ENCODE measurements around the gene F8.
"Not testable (repeated sequence)": the region's sequence is repeated elsewhere in the genome, so short reads cannot be mapped to it uniquely, and the experiment has no call there.

Gene F8

GRCh38 chrX:154986826-154987575 lies 35.5 kb downstream of the F8 start:
- no peak for DNase-seq (ENCODE audit: low read depth)

DNA sequence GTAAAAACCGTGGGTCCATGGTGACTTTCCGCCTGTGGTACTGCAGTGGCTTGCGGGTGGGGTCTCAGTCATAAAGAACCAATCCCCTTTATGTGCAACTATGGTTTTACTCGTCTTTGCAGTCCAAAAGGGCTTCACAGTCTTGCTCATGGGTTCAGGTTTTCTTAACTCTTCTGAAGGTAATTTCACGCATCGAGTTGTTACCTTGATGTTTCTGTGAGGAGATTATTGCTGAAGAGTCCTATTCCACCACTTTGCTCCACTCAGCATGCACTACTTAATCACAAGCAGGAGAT lies 41.5 kb downstream of the F8 start:
- no peak for DNase-seq (ENCODE audit: low read depth)

GRCh38 chrX:154980330-154981115 lies 42.0 kb downstream of the F8 start:
- DNase-seq (ENCODE audit: low read depth), result peak; percentile 17

GRCh38 chrX:154979629-154980028 lies 42.9 kb downstream of the F8 start:
- no peak for DNase-seq (ENCODE audit: low read depth)

- DNase-seq (ENCODE audit: low read depth), result no peak
Observed at GRCh38 chrX:154968353-154968752, 54.2 kb downstream of the F8 start.

- DNase-seq (ENCODE audit: low read depth), result no peak
Observed at GRCh38 chrX:154967603-154968002, 54.9 kb downstream of the F8 start.

GRCh38 chrX:154961947-154962346 lies 60.6 kb downstream of the F8 start:
- DNase-seq (ENCODE audit: low read depth), result no peak

GRCh38 chrX:154955799-154956198 lies 66.7 kb downstream of the F8 start:
- DNase-seq (ENCODE audit: low read depth), result not testable (repeated sequence)

DNA sequence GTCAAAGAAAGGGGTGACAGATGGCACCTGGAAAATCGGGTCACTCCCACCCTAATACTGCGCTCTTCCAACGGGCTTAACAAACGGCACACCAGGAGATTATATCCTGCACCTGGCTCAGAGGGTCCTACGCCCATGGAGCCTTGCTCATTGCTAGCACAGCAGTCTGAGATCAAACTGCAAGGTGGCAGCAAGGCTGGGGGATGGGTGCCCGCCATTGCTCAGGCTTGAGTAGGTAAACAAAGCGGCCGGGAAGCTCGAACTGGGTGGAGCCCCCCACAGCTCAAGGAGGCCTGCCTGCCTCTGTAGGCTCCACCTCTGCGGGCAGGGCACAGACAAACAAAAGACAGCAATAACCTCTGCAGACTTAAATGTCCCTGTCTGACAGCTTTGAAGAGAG lies 83.3 kb downstream of the F8 start:
- DNase-seq (ENCODE audit: low read depth), result not testable (repeated sequence)

DNA sequence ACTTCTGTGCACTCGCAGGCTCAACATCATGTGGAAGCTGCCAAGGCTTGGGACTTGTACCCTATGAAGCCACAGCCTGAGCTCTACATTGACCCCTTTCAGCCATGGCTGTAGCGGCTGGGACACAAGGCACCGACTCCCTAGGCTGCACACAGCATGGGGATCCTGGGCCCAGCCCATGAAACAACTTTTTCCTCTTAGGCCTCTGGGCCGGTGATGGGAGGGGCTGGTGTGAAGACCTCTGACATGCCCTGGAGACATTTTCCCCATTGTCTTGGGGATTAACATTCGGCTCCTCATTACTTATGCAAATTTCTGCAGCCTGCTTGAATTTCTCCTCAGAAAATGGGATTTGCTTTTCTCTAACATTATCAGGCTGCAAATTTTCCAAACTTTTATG lies 97.8 kb downstream of the F8 start:
- not testable (repeated sequence) for DNase-seq (ENCODE audit: low read depth)

GRCh38 chrX:154918060-154918483 lies 104.5 kb downstream of the F8 start:
- DNase-seq (ENCODE audit: low read depth), result no peak

DNA sequence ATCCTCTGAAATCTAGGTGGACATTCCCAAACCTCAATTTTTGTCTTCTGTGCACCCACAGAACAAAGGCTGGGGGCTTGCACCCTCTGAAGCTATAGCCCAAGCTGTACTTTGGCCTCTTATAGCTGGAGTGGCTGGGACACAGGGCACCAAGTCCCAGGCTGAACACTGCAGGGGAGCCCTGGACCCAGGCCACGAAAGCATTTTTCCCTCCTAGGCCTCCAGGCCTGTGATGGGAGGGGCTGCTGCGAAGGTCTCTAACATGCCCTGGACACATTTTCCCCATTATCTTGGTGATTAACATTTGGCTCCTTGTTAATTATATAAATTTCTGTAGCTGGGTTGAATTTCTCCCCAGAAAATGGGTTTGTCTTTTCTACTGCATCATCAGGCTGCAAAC lies 108.5 kb downstream of the F8 start:
- no peak for DNase-seq (ENCODE audit: low read depth)

GRCh38 chrX:154910528-154910927 lies 112.0 kb downstream of the F8 start:
- DNase-seq (ENCODE audit: low read depth), result not testable (repeated sequence)

- not testable (repeated sequence) for DNase-seq (ENCODE audit: low read depth)
Observed at GRCh38 chrX:154910048-154910447, 112.5 kb downstream of the F8 start.

DNA sequence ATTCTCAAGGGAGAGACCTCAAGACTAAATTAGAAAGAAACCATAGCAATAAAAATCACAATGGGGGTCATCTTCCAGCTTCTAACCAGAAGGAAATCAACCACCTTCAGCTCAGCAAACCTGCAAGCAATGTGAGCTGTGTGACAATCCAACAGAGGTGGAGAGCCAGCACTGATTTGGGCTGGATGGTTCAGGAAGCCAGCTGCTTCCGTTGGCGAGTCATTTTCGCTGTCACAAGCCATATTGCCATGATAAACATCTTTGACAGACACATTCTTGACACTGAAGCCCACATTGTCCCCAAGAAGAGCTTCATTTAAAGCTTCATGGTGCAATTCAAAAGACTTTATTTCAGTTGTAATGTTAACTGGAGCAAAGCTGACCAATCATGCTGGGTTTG lies 113.7 kb downstream of the F8 start:
- DNase-seq (ENCODE audit: low read depth), result no peak

DNA sequence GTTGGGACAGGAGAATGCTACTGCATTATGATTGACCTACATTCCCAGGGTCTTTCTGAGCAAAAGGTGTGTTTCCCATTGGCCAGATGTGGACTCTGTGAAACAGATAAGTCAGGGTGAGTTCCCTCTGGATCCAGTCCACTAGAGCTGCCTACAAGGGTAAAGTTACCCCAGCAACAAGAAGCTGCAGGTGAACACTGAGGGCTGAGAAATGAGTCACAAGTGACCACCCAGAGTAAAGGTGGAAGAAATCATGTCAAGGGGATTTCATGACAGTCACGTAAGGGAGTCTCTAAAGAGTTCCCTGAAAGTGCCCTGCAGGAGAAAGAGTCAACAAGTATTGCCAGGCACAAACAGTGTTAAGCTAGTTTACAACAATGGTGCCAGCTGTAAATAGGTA lies 120.1 kb downstream of the F8 start:
- DNase-seq (ENCODE audit: low read depth), result no peak

GRCh38 chrX:154900323-154900722 lies 122.2 kb downstream of the F8 start:
- no peak for DNase-seq (ENCODE audit: low read depth)

DNA sequence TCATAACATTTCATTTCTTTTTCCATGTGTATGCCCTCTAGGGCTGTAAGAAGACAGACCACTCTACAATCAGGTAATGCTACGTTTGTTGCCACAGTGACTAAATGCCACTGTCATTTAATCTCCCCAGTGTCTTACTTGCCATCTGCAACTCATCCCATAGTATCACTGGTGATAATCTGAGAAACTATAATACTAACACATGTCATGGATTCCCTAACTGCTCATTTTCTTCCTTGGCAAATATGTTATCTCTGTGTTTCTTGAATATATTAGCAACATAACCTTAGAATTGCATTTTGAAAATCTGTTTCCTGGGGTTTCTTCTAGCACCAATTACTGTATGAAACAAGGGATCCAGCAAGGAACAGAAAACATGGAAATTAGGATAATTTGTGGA lies 130.2 kb downstream of the F8 start:
- DNase-seq (ENCODE audit: low read depth), result no peak

- no peak for DNase-seq (ENCODE audit: low read depth)
Observed at GRCh38 chrX:154890990-154891639, 131.4 kb downstream of the F8 start.

GRCh38 chrX:154886789-154887221 lies 135.7 kb downstream of the F8 start:
- not testable (repeated sequence) for DNase-seq (ENCODE audit: low read depth)

GRCh38 chrX:154886069-154886788 lies 136.3 kb downstream of the F8 start, which contains the start of gene F8A1:
TSS of gene F8A1 (plus strand) at chrX:154886355. CDS start at chrX:154886375, 20 bp downstream.
- peak; percentile 8 for DNase-seq (ENCODE audit: low read depth)

- DNase-seq (ENCODE audit: low read depth), result not testable (repeated sequence)
Observed at GRCh38 chrX:154885549-154885948, 137.0 kb downstream of the F8 start.

All from stimulated activated CD8-positive, alpha-beta memory T cell treated with anti-CD3 and anti-CD28 coated beads, Interleukin-15, amount 100 ng/mL, for 24 hours (primary cell).